Esophagus squamous epithelium (tissue), 4 donors: ENCODE data around the gene EGF.

Experiments used
- CTCF ChIP-seq, 6 experiments: fragments of 450-650 bp in 4 of 6; fragments of 200-600 bp in 2 of 6; sonication (generic) in 2 of 6; IDR thresholded peaks; one replicate each; pipeline ENCODE4 v1.5.1; 2016 to 2019; ENCODE audit warnings: antibody characterized with exemption in 6 of 6, mild to moderate bottlenecking in 4 of 6, moderate library complexity in 4 of 6
- POLR2A ChIP-seq, 4 donors: fragments of 450-650 bp; IDR thresholded peaks; one replicate each; pipeline ENCODE4 v1.6.1; 2017; ENCODE audit warnings: antibody characterized with exemption in 4 of 4, mild to moderate bottlenecking in 4 of 4, moderate library complexity in 3 of 4

DNA sequence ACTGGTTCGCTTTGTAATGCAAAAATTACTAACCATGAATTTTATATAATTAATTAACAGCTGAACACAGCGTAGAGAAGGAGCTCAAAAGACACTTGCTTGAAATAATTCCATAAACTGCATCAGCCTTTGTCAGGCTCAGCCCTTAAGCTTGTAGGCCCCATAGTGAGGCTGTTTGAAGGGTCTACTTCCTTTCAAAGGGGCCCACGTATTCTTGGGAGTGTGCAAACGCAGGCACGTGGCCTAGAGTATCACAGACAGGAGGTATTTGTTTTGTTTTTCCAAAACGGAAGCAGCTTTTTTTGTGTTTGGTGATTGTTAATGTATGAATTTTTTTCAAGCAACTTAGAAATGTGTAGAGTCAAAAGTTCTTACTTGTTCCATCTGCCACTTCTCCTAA, 25.6 kb upstream of the EGF start:
- TF ChIP-seq CTCF (IDR thresholded peaks at IDR 0.05) (no peak), POLR2A (IDR thresholded peaks at IDR 0.05) (no peak)
